Measurements from ENCODE around the gene FBXL14. TPM values are rescaled to one million over a fixed set of nuclear protein-coding genes. Genes with fewer than 3 reads are reported as not detected.

Gene FBXL14
- polyA plus RNA-seq, 1 donor from 2014 or later = 15.1 TPM

DNA sequence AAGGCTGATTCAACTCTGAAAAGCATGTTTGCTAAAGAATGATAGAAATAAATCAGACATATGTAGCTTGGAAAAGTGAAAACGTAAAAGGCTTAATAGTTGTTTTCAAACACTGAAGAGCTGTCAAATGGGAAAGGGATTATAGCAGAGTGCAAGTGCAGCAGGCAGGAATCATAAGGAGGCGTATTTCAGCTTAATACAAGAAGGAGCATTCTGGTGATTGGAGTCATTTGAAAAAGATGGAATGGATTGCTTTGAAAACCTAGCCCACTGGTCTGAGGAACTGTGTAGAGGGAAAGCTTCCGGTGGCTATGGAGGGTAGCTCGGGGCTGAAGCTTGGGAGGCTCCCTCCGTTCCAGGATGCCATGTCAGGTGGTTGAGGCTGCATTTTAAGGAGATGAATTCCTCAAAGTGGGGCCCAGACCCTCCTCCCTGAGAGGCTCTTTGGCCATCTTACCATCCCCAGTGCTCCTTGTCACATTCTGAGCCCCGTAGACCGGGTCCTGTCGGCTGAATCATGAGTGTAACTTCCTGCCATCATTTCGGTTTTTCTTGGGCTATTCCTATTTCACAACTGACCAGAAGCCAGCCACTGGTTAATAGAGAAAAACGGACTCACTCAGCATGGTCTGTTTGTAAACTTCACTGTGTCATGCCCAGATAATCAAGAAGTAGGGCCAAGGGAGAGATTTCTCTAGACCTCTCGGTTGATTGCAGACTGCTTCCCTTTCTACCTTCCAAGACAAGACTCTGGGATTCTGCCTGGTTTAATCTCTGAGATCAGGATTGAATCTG lies 41.1 kb upstream of the FBXL14 start:
- Histone ChIP-seq H2AFZ (ENCODE audit: low read depth, low read length) (no peak overlapping the region), H3K79me2 (replicated peaks; ENCODE audit: insufficient read depth, low read length) (no peaks in the 10 kb centered on the region), H3K9ac (ENCODE audit: low read length) (no peak overlapping the region), H3K27ac (ENCODE audit: low read length) (no peak overlapping the region), H4K20me1 (ENCODE audit: insufficient read depth) (no peaks in the 10 kb centered on the region), H3K27me3 (ENCODE audit: insufficient read depth, low read depth, low read length) (no peaks in the 10 kb centered on the region), H3K4me2 (ENCODE audit: low read length) (no peak overlapping the region), H3K36me3 (ENCODE audit: insufficient read depth, low read length) (no peaks in the 10 kb centered on the region), H3K9me3 (ENCODE audit: low read length) (no peaks in the 10 kb centered on the region), H3K4me3 (ENCODE audit: low read length) (no peak overlapping the region), H3K9me2 (ENCODE audit: insufficient read depth, low read length) (no peaks in the 10 kb centered on the region), H3F3A (ENCODE audit: insufficient read depth, low read length, poor library complexity, severe bottlenecking) (peaks cover 2% of the 10 kb centered on the region)
- no peak for TF ChIP-seq EP300 (conservative IDR thresholded peaks at IDR 0.05; ENCODE audit: poor library complexity, severe bottlenecking)
- TF ChIP-seq EZH2 (IDR thresholded peaks at IDR 0.05; ENCODE audit: borderline replicate concordance, insufficient read depth, low read length, poor library complexity, severe bottlenecking) = no peak
- TF ChIP-seq, protein P1, sequence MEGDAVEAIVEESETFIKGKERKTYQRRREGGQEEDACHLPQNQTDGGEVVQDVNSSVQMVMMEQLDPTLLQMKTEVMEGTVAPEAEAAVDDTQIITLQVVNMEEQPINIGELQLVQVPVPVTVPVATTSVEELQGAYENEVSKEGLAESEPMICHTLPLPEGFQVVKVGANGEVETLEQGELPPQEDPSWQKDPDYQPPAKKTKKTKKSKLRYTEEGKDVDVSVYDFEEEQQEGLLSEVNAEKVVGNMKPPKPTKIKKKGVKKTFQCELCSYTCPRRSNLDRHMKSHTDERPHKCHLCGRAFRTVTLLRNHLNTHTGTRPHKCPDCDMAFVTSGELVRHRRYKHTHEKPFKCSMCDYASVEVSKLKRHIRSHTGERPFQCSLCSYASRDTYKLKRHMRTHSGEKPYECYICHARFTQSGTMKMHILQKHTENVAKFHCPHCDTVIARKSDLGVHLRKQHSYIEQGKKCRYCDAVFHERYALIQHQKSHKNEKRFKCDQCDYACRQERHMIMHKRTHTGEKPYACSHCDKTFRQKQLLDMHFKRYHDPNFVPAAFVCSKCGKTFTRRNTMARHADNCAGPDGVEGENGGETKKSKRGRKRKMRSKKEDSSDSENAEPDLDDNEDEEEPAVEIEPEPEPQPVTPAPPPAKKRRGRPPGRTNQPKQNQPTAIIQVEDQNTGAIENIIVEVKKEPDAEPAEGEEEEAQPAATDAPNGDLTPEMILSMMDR (IDR thresholded peaks at IDR 0.05; ENCODE audit: poor library complexity, severe bottlenecking) = no peak
- no peak for TF ChIP-seq TAF1 (IDR thresholded peaks at IDR 0.05; ENCODE audit: low read depth)
- TF ChIP-seq, protein P2, sequence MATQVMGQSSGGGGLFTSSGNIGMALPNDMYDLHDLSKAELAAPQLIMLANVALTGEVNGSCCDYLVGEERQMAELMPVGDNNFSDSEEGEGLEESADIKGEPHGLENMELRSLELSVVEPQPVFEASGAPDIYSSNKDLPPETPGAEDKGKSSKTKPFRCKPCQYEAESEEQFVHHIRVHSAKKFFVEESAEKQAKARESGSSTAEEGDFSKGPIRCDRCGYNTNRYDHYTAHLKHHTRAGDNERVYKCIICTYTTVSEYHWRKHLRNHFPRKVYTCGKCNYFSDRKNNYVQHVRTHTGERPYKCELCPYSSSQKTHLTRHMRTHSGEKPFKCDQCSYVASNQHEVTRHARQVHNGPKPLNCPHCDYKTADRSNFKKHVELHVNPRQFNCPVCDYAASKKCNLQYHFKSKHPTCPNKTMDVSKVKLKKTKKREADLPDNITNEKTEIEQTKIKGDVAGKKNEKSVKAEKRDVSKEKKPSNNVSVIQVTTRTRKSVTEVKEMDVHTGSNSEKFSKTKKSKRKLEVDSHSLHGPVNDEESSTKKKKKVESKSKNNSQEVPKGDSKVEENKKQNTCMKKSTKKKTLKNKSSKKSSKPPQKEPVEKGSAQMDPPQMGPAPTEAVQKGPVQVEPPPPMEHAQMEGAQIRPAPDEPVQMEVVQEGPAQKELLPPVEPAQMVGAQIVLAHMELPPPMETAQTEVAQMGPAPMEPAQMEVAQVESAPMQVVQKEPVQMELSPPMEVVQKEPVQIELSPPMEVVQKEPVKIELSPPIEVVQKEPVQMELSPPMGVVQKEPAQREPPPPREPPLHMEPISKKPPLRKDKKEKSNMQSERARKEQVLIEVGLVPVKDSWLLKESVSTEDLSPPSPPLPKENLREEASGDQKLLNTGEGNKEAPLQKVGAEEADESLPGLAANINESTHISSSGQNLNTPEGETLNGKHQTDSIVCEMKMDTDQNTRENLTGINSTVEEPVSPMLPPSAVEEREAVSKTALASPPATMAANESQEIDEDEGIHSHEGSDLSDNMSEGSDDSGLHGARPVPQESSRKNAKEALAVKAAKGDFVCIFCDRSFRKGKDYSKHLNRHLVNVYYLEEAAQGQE (IDR thresholded peaks at IDR 0.05; ENCODE audit: borderline replicate concordance) = no peak
- TF ChIP-seq POLR2AphosphoS5 (IDR thresholded peaks at IDR 0.05) = no peak
- TF ChIP-seq MXI1 (conservative IDR thresholded peaks at IDR 0.05; ENCODE audit: poor library complexity, severe bottlenecking) = no peak
- TF ChIP-seq SMC3 (conservative IDR thresholded peaks at IDR 0.05; ENCODE audit: poor library complexity) = no peak

DNA sequence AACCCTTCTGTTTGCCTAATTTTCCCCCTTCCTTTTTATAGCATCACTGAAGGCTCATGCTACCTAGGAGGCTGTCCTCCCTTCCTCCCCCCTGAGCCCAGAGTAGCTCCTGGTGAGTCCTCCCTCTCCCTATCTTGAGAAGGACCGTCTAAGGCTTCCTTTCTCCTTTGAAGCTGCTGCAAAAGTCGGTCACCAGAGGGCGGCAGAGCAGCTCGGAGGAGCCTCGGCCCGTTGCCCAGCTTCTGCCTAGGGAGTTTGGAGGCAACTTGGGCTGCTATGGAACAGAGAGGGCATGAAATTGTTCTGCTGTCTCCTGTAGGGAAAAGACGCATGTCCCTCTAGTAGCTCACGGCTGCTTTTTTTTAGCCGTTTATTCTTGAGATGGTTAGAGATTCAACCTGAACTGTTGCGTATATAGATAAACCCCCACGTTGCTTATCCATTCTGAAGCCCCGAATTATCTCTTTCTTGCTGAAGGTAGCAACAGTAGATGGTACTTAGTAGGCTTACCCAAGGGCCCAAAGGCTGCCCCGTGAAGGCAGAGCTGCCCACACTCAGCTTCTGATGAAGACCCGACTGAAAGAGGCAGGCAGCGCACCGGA lies 40.3 kb upstream of the FBXL14 start:
- no peak overlapping the region for H2AFZ ChIP-seq (ENCODE audit: low read depth, low read length)
- H3K27me3 ChIP-seq (ENCODE audit: insufficient read depth, low read depth, low read length) = no peaks in the 10 kb centered on the region
- H3K9me3 ChIP-seq (ENCODE audit: low read length) = no peaks in the 10 kb centered on the region
- no peak overlapping the region for H3K9ac ChIP-seq (ENCODE audit: low read length)
- peaks cover 2% of the 10 kb centered on the region for H3F3A ChIP-seq (ENCODE audit: insufficient read depth, low read length, poor library complexity, severe bottlenecking)
- TF ChIP-seq, protein P2 (IDR thresholded peaks at IDR 0.05; ENCODE audit: borderline replicate concordance) = no peak
- no peak for TF ChIP-seq EP300 (conservative IDR thresholded peaks at IDR 0.05; ENCODE audit: poor library complexity, severe bottlenecking)
- TF ChIP-seq SMC3 (conservative IDR thresholded peaks at IDR 0.05; ENCODE audit: poor library complexity) = peak; percentile 86
- TF ChIP-seq MXI1 (conservative IDR thresholded peaks at IDR 0.05; ENCODE audit: poor library complexity, severe bottlenecking) = no peak
- TF ChIP-seq, protein P1 (IDR thresholded peaks at IDR 0.05; ENCODE audit: poor library complexity, severe bottlenecking) = peak; percentile 84
- TF ChIP-seq RAD21 (conservative IDR thresholded peaks at IDR 0.05) = peak; percentile 80
- TF ChIP-seq EZH2 (IDR thresholded peaks at IDR 0.05; ENCODE audit: borderline replicate concordance, insufficient read depth, low read length, poor library complexity, severe bottlenecking) = no peak
- H3K4me2 ChIP-seq (ENCODE audit: low read length) = no peak overlapping the region
- no peak overlapping the region for H3K4me3 ChIP-seq (ENCODE audit: low read length)
- H3K36me3 ChIP-seq (ENCODE audit: insufficient read depth, low read length) = no peaks in the 10 kb centered on the region
- no peaks in the 10 kb centered on the region for H3K9me2 ChIP-seq (ENCODE audit: insufficient read depth, low read length)
- H3K27ac ChIP-seq (ENCODE audit: low read length) = no peak overlapping the region
- H3K79me2 ChIP-seq (replicated peaks; ENCODE audit: insufficient read depth, low read length) = no peaks in the 10 kb centered on the region
- no peaks in the 10 kb centered on the region for H4K20me1 ChIP-seq (ENCODE audit: insufficient read depth)
